NB4 (cell line): ENCODE measurements around the gene RNF220.

Experiments used
- CTCF ChIP-seq: IDR thresholded peaks from one replicate; pipeline ENCODE4 v1.5.1; 2012; ENCODE audit warnings: low read depth, low read length
- MAX ChIP-seq: IDR thresholded peaks from 2 replicates; pipeline ENCODE4 v1.6.1; 2011; ENCODE audit warnings: low read depth, low read length
- MYC ChIP-seq: IDR thresholded peaks from 2 replicates; pipeline ENCODE4 v1.6.1; 2011; ENCODE audit warnings: low read depth, low read length
- POLR2A ChIP-seq: IDR thresholded peaks from 2 replicates; pipeline ENCODE4 v1.6.1; 2011; ENCODE audit warnings: mild to moderate bottlenecking; ENCODE audit not compliant: insufficient read length; ENCODE audit errors: extremely low read depth

GRCh38 chr1:44695671-44696070 lies 290.6 kb downstream of the RNF220 start:
- TF ChIP-seq POLR2A (no peak), CTCF (no peak), MAX (no peak), MYC (no peak)
